Stimulated activated CD4-positive, alpha-beta T cell treated with anti-CD3 and anti-CD28 coated beads, Interleukin-15, amount 100 ng/mL, for 48 hours (primary cell): Measurements from ENCODE around the gene CEP104.
"Not testable (repeated sequence)": the region's sequence is repeated elsewhere in the genome, so short reads cannot be mapped to it uniquely, and the experiment has no call there.

Source experiments
- DNase-seq, 2 donors: peaks; one replicate each; pipeline ENCODE4 v3.0.0-alpha.2; 2020; ENCODE audit warnings: low read depth in 2 of 2

CEP104 gene

DNA sequence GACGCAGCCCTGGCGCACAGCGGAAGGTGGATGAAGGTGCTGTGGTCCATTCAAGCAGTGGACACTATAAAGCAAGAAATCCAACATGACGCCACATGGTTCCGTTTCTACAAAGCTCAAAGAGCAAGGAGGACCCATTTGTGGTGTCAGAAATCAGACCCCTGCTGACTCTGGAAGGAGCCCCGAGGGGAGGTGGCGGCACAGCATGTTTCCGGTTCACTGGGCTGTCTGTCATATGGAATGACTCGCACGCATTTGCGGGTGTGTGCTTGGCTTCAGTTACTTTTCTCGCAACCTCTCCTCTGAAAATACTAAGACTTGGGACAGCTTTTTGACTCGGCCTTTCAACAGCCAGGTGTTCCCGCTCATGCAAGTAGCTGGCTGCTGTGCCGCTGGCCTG is 31.7 kb downstream of the CEP104 start:
- DNase-seq, result no peak

DNA sequence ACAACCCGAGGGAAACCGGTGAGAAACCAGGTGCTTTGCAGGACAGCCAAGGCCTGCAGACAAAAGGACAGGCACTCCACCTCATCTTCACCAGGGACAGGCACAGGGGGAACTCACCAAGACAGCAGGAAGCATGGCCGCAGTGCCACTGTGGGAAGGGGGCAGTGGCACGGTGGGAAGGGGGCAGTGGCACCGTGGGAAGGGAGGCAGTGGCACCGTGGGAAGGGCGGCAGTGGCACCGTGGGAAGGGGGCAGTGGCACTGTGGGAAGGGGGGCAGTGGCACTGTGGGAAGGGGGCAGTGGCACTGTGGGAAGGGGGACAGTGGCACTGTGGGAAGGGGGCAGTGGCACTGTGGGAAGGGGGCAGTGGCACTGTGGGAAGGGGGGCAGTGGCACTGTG is 32.4 kb downstream of the CEP104 start:
- no peak for DNase-seq

DNA sequence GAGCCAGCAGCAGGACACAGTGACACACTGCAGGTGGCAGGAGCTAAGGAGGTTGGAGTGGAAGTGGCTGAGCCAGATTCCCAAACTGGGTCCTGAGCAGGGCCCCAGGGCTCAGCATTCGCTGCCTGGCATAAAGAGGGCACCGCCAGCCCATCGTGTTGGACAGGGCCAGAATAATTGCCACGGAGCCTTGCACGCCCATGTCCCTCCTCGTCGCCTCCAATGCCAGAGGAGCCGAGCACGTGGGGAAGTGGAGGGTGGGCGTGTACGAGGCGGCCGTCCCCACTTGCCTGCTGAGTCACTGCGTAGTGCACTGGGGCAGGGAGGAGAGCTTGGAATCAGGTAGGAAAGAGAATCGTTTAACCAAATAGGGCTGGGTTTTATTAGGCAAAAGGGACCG is 34.6 kb downstream of the CEP104 start:
- no peak for DNase-seq

DNA sequence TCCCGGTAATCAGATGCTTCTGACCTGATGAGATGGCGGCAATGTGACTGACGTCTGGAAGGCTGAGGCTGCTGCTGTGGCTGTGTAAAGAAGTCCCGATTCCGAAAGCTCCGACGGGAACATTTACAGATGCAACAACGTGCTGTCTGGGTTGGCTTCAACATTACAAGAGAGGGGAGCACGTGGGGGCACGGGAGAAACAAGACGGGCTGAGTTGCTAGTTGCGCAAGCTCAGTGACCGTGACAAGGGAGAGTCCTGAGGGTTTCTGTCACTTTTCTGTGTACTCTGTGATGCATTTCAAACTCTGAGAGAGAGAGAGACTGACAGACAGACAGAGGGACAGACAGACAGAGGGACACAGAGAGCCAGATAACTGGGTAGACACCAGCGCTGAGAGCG is 35.1 kb downstream of the CEP104 start:
- DNase-seq, result no peak

DNA sequence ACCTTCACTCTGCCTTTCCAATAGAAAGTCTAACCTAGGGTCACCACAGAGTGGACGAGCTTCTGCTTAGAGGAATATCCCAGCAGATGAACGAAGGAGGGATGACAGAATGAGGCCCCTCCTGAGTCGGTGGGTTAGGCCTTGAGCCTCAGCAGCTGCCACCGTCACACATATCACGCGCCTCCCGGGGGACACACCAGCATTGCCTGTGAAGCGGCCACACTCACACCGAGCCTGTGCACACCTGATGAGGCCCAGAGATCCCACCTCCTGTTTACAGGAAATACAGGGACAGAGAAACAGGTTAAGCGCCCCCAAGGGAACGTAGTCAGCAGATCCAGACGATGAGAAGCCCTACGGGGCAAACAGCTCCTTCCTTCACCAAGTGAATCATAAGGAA is 35.6 kb downstream of the CEP104 start:
- no peak for DNase-seq

DNA sequence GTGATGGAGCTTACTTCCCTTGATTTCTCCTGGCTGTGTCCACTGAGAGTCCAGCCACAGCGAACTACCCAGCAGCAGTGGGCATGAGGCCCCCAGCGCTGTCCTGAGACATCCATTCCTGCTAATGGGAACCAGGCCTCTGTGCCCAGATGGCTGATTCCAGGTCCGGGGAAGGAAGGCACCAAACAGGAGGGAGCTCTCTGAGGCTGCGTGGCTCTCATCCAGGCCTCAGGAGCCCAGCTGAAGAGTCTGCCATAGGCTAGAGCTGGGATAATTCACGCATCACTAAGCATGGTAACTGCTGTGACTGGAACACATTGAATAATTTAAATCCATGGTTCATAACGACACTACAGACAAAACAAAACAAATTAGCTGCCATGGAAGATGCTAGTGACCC is 36.0 kb downstream of the CEP104 start:
- no peak for DNase-seq

DNA sequence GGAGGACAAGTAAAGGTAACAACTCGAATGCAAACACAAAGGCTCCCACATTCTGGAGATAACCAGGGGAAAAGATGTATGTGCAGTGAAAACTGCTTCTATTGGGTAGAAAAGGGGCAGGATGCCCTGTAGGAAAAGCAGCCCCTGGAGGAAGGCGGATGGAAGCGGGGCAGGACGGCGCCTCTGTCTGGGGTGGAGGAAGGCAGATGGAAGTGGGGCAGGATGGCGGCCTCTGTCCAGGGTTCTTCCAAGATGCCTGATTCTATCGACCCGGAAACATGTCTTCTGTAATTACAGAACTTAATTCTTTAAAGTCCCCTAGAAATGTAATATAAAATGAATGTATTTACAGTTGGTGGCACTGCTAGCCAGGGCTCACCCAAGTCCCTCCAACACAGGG is 36.7 kb downstream of the CEP104 start:
- no peak for DNase-seq

DNA sequence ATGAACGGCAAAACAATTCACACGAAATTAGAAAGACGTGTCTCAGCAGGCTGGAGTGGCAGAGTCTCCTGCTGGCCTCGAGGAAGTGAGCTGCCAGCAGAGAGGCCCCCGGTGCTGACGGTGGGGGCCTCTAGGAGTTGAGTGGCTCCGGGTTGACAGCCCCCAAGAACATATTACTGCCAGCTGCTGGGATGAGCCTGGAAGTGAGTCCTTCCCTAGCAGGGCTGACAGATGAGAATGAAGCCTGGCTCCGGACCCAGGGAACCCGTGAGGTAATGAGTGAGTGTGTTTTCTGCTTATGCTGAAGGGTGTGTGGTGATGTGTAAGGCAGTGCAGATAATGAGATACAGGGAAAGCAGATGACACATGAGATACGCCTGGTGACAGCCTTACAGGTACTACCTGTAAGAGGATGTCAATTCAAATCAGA is 37.2 kb downstream of the CEP104 start:
- no peak for DNase-seq

DNA sequence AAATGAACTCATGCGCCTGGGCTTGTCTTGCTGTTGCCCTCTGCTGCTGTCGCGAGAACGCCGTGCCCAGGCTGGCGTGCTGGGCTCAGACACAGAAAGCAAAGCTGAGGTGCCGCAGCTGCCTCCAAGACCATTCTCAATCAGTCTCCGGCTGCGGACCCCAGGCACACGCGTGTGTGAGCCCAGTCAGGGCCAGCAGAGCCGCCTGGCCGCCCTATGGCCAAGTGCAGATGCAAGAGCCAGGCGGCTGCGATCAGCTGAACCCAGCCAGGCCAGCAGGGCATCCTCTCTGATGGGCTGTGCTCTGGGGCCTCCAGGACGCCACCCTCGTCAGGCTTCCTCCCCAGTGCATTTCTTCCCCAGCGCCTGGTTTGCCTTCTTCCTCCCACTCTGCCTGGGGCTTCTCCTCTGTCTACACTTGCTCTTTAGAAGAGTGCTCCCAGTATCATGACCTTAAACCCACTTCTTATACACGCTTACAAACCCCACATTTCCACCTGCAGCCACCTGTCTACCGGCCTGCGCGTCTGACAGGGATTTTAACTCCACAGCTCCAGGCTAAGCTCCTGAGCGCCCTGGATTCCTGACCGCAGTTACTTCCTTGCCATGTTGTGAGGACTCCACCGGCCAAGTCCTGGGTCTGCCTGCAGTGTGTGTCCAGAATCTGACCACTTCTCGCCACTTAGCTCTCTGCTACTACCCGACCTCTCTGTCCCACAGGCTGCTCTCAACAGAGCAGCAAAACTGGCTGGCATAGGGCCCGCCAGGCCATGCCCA is 39.0 kb downstream of the CEP104 start:
- no peak for DNase-seq

DNA sequence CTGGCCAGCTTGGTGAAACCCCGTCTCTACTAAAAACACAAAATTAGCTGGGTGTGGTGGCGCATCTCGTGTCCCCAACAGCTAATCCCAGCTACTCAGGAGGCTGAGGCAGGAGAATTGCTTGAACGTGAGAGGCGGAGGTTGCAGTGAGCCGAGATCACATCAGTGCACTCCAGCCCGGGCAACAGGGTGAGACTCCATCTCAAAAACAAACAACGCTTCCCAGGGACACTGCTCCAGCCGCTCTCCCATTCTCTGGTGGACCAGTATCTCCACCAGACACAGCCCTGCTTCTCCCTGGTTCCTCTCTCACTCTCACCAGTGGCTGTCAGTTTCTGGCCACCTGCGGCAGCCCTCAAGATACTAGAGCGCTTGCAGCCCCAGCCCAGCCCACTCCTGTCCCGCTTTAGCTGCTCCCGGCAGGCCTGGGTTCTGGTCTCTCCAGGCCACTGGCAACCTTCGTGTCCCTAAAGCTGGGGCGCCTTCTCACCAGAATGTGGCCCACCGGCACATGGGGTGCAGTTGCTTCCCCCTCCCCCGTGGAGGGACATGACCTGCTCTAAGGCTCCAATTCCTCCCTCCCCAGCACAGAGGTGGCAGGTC is 39.8 kb downstream of the CEP104 start:
- DNase-seq, result no peak

DNA sequence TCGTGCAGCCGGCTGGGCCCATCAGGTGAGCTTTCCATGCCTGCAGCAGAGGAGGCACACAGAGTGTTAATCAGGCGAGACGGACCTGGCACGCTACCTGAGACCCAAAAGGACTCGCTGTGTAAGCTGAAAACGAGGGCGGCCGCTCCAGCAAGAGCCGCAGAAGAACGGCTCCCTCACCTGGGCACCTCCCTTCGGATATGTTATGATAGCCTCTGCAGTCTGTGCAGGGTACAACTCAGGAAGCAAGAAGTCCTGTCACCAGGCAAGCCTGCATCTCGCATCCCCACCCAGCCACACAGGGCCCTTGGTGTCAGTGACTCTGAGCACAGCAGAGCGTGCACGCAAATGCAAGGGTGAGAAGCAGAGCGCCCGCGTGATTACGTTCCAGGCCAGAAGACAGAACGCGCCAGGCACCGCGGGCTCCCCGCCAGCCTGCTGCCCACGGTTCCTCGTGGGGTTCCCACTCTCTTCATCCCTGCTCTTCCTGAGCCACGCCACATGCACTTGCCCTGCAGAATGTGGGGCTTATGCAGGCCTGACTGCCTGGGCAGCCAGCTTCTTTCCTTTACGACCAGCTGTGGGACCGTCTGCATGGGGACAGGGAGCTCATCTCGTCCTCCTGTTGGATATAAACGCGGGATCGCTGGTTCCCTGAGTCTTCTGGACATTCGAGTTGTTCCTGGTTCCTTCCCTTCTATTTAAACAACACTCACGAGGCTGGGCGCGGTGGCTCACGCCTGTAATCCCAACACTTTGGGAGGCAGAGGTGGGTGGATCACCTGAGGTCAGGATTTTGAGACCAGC is 40.5 kb downstream of the CEP104 start:
- DNase-seq, result no peak

DNA sequence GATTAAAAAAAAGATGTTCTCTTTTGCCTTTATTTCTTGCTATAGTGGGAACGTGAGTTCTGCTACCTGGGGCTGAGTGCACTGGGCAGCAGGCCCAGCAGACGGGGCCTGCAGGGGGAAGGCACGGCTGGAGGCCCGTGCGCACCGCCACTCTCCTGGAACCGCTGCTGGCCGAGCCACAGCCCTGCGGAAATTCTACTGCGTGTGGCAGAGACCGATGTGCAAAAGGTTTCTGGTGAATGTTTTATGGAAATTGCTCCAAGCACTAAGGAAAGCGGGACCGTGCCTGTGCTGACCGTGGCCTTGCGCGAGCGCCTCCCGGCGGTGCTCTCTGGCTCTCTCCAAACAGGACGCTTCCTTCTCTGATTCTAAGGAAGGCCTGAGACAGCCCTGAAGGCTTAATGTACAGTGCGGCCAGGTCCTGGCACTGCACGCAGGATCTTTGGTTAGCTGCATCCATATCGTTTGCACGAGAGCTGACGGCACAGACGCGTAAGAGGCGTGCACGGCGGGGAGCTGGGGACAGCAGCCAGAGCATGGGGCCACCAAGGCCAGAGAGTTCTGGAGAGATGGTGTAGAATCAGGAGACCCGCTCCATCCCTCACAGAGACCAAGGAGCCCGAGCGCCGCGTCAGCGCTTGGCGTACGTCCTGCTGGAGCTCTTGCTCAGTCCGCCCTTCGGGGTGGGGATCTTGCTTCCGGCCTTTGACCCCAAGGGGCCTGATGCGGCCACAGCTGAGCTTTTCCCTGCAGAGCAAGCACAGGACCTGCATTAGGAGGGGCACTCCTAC is 42.0 kb downstream of the CEP104 start:
- DNase-seq, result no peak

DNA sequence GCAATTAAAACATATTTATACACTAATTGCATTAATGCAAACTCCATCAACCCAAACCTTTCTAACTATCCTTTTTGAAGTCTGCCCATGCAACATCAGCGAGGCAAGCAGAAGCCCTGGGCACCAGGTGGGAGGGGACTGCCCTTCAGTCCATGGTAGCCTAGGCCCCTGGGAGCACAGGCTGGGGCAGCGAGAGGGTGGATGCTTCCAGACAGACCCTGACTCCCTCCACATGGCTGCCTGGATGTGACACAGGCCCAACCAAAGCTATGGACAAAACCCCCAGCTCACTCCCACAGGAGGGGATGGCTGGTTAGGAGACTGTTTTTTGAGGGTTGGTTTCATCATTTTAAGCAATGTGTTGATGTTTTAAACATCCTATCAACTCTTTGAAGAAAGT is 42.9 kb downstream of the CEP104 start:
- DNase-seq, result no peak

DNA sequence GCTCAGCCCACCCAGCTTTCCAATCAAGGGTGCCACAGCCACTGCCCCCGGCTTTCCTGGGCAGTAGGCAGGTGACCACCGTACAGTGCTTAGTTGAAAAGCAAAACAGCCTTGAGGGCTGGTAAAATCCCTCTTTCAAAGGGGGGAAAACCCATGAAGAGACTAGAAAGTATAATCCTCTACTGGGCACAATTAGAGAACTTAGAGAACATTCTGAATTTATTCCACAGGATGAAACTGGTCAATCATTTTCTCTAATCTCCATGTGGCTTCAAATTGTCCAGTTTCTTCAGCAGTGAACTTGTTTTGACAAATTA is 45.5 kb downstream of the CEP104 start:
- no peak for DNase-seq

DNA sequence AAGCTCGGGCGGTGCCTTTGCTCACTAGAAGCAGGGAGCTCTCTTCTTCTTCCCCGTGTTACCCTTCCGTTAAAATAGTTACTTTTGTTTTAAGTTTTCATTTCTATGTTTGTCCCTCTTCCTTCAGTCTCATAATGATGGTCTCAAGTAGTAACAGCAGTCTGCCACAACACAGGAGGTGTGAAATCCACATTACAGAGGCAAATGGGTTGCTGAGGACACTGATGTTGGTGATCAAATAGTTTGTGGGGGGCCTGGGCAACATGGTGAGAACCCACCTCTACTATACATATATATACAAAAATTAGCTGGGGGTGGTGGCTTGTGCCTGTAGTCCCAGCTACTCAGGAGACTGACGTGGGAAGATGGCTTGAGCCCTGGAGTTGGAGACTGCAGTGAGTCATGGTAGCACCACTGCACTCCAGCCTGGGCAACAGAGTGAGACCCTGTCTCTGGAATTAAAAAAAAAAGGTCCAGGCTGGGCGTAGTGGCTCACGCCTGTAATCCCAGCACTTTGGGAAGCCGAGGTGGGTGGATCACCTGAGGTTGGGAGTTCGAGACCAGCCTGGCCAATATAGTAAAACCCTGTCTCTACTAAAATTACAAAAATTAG is 46.8 kb downstream of the CEP104 start:
- DNase-seq, result not testable (repeated sequence)

DNA sequence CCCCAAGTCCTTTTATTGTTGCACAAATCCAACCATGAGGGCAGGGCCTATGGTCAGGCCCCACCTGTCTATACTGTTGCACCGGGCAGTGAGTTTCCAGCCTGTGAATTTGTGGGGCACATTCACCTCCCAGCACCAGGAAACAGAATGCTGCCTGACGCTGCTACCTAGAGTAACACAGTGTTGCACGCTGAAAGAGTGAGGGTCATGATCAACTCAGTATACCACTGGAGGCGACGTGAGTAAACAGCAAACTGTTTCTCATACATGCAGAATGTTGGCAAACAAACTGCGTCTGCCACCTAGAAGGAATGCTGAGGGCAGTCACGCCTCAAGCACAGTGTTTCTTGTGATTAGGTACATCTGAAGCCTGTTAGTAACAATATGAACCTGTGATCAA is 47.3 kb downstream of the CEP104 start:
- DNase-seq, result no peak

DNA sequence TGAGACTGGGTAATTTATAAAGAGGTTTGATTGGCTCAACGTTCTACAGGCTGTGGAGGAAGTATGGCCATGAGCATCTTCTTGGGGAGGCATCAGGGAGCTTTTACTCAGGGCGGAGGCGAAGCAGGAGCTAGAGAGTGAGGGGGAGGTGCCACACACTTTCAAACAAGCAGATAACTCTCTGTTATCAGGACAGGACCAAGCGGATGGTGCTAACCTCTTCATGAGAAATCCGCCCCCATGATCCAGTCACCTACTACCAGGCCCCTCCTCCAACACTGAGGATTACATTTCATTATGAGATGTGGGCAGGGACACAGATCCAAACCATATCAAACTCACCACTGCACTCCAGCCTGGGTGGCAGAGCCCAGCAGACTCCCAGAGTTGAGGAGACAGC is 49.2 kb downstream of the CEP104 start:
- DNase-seq, result no peak

DNA sequence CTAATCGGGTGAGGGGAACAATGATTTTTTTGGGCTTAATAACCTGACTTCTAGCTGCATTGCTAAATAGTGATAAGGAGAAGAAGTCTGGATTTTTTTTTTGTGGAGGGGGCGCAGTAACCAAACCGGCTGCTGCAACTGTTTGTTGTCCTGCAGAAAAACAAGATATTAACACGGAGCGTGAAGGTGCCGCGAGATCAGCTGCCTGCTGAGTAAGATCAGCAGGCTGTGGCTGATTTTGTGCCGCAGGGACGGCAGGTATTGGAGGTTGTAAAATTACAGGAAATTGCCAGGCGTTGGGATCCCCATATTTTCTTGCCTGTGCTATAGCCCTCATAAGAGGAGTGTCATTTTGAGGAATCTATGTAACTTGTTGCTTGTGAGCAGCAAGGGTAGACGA is 52.0 kb downstream of the CEP104 start:
- DNase-seq, result no peak

DNA sequence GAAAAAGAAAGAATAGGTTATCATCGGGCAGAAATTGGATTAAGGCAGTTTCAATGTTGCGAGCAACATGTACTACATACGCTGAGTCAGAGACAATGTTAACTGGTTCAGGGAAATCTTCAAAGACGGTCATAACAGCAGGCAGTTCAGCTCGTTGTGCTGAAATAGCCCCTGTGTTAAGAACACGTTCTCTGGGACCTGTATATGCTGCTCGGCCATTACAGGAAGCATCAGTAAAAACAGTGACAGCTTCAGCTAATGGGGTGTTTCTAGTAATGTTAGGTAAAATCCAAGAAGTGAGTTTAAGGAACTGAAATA is 52.4 kb downstream of the CEP104 start:
- not testable (repeated sequence) for DNase-seq

DNA sequence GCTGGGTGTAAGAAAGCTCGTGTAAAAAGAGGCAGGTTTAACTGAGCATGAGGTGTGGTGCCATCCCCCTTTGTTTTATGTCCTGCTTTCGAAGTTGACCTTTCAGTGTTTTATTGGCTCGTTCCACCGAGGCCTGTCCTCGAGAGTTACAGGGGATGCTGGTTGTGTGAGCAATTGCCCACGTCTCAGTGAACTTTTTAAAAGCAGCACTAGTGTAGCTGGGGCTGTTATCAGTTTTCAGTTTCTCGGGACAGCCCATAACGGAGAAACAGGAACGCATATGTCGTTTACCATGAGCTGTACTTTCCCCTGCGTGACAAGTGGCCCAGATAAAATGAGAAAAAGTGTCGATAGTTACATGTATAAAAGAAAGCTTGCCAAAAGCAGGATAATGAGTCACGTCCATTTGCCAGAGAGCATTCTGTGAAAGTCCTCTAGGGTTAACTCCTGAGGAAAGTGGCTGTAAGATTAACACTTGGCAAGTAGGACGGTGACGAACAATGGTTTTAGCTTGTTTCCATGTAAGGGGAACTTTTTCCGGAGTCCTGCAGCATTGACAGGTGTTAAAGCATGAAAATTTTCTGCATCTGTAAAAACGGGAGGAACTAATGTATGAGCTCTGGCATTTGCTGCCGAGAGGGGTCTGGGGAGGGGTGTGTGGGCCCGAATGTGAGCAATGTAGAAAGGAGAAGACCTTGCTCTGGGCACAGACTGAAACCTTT is 52.9 kb downstream of the CEP104 start:
- no peak for DNase-seq

DNA sequence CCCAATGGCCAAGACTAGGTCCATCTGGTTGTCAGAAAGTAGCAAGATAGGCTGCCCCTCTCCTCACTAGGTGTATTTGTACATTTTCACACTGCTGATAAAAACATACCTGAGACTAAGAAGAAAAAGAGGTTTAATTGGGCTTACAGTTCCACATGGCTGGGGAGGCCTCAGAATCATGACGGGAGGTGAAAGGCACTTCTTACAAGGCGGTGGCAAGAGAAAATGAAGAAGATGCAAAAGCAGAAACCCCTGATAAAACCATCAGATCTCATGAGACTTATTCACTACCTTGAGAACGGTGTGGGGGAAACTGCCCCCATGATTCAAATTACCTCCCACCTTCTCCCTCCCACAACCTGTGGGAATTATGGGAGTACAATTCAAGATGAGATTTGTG is 56.2 kb downstream of the CEP104 start:
- DNase-seq, result not testable (repeated sequence)
